NCI-H446 treated with DMSO at 0.1 percent for 48 hours (cell line): ENCODE measurements around the gene IL17F.
"Not testable (repeated sequence)": the region's sequence is repeated elsewhere in the genome, so short reads cannot be mapped to it uniquely, and the experiment has no call there.

Experiments used
- DNase-seq: peaks from one replicate; lab custom pipeline; 2025; lab: John Stamatoyannopoulos, UW

The IL17F gene

DNA sequence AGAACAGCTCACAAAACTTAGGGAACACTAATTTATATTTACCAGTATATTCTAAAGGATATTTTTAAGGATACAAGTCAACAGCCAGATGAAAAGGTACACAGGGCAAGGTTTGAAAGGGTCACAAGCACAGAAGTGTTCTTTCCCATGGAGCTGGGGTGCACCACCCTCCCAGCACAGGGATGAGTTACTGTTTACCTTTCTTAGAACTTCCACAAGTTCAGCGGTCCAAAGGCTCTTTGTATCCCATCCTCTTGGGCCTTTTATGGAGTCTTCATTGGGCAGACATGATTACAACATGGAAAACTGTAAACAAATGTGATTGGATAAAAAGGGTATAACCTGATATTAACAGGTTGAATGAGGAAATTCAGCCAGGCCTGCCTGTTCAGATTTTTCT lies 1.1 kb upstream of the IL17F start:
- no peak for DNase-seq

DNA sequence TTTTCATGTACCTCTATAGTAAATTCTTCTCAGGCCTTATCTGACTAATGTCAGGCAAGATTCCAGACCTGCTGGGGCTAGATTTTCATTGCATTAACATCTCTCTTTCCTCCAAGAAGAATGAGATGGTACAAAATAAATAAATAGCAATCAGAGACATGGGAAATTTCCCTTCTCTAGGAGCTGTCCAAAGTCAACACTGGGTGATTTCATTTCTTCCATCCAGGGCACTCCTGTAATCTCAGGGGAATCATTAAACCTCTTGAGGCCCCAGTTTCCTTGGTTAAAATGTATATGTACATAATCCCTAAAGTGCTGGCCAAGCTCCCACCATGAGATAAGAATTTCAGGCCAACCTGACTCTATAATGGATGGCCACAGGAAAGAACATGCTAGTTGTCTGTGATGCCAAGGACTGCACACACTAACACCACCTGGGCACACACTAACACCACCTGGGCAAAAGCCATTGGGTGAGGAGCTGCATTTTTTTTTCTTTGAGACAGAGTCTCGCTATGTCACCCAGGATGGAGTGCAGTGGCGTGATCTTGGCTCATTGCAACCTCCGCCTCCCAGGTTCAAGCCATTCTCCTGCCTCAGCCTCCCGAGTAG lies 912 bp downstream of the IL17F start:
- DNase-seq = no peak

DNA sequence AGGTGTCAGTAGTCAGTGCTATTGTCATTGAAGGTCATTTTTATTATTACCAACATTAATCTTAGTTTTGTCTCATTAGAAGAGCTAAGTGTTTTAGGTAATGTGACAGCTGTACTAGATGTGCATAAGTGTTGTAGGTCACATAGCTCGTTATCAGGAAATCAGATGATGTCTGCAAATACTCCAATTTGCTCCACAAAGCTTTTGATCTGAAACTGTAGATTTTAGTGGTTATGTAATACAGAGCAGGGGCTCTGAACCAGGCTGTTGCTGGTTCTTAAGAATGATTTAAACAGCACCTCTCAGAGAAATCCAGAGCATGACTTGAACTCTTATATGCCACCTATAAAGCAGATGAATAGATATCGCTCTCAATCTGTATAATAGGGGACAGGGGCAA lies 2.5 kb downstream of the IL17F start:
- no peak for DNase-seq

DNA sequence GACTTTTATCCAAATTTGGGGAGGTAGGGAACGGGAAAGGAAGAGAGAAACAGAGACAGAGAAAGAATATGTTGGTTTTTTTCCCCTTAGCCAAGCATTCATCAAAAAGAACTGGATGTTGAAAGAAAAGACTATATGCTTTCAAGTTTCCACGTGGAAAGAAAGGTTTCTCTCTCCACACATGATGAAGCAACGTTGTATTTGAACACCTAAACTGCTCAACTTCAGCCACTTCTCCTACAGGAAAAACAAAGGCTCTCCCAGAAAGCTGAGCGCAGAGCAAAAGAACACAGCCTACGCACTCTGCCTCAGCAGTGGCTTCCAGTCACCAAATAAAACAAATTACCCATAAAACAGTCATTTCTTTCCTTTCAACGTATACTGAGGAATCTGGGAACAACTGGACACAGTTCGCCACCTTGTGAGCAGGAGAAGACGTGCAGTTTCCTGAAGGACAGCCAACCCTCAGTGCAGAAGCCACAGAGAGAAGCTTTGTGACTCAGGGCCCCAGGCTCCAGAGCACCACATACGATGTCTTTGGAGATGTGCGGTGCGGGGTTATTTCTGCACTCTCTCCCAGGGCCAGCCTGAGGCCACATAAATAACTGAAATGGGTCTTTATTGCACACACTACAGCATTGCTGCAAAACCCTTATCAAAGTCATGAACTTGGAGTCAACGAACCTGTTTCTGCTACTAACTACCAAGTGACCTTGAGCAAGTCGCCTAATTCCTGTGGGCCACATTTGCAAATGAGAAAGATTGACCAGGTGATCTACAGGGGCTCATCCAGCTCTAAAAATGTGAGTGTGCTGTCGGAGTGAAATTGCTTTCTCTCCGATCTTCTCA lies 10.1 kb downstream of the IL17F start:
- peak; percentile 8 for DNase-seq

DNA sequence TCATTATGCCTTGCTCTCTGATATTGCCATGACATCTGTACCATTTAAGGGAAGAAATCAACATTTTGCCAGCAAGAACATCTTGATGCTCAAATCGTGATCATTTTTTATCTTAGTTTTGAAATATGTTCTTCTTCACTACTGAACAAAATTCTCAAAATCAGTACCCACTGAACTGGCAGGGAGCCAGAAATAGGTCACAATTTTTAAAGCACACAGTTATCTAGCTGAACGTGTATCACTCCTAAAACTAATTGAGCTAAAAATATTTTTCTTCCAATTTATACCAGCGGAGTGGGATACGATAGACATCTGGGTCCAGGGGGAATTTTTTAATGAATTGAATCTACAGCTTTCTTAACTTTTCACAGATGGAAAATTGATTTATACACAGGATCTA lies 11.3 kb downstream of the IL17F start:
- DNase-seq = no peak

DNA sequence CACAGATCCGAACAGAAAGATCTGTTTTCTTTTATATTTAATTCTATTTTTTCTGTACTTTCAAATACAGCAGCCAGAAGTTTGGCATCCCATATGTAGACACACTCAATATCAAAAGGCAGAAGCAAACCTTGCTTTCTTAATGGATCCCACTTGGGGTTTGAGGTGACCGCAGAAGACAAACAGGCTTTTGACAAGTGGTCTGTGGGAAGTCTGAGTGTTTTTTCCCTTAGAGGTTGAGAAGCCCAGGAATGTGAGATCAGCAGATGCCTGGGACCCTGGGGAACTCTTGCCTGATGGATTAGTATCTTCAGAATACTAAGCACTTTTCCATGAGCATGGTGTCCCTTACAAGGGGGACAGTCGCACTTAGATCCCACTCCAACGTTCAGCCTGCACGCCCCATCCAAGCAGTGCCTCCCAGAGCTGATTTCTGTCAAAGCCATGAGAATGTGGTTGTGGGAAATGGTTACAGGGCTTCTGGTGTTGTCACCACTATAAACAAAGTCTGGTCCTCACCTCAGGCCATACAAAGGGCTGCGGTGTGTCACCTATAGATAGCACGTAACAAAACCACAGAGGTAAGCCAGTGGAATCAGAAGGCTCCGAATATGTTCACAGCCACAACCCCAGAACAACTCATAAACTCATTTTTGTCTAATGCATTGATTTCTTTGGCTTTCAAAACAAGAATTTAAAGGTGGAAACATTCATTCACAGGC lies 12.7 kb downstream of the IL17F start:
- DNase-seq = no peak

DNA sequence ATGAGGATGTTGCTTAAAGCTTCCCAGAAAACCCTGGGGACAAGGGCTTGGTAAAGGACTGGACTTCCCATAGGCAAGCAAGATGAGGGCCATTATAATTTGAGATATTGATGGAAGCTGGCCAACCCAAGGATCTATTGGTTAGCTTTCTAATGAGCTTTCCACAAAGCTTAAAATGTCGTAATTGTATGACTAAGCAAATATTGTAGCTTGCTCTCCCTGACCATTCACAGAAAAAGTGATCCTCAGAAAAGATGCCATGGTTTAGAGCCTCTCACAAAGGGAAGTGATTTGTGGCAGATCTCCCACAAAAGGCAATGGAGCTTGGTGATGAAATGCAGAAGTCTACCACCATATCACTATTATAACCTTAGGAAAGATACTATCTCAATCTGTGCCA lies 13.6 kb downstream of the IL17F start:
- no peak for DNase-seq

DNA sequence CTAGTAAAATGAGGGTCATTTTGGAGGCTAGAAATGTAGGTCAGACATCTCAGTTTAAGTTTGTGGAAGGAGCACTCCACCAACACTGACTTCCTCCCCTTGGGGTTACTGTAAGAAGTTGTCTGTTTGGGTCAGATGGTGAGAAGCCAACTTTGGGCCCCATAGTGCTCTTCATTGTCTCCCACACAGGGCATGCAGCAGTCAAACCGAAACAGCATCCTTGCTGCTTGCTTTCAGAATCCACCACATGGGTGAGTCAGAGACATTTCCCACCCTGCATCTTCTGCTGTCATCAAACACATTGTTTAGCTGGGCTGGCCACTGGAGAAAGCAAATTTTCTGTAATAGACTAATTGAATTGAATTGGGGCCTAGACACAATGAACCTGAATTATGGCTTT lies 16.8 kb downstream of the IL17F start:
- DNase-seq = no peak

DNA sequence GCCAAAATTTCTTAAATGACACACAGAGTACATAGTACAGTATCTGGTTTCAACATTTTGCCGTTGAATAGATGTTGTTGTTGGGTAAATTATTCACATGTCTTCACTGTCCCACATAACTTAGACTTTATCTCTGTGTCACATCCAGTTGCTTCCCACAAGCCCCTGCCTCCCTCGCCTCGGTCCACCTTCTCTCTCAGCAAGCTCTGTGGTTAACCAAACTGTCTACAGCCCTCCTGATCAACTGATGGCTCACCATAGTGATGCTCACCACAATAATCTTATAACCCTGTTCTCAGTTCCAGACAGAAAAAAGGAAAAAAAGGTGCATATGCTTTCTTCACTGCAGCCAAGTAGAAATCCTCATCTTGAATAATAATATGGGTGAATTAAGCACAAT lies 23.0 kb downstream of the IL17F start:
- DNase-seq = no peak

DNA sequence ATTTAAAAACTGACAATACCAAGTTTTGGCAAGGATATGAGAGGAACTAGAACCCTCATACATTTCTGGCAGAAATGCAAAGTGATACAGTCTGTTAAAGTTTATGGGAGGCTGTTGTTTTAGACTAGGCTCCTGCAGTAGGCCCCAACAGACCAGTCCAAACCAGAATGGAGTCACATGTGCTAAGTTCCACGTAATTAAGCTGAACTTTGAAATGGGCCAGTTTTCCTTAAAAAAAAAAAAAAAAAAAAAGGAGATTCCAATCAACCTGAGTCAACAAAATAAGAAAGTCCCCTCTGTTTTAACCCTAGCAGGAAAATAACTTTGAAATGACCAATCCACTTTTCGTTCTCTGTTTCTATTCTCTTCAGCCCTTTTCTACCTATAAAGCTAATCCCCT lies 26.5 kb downstream of the IL17F start:
- DNase-seq = no peak

DNA sequence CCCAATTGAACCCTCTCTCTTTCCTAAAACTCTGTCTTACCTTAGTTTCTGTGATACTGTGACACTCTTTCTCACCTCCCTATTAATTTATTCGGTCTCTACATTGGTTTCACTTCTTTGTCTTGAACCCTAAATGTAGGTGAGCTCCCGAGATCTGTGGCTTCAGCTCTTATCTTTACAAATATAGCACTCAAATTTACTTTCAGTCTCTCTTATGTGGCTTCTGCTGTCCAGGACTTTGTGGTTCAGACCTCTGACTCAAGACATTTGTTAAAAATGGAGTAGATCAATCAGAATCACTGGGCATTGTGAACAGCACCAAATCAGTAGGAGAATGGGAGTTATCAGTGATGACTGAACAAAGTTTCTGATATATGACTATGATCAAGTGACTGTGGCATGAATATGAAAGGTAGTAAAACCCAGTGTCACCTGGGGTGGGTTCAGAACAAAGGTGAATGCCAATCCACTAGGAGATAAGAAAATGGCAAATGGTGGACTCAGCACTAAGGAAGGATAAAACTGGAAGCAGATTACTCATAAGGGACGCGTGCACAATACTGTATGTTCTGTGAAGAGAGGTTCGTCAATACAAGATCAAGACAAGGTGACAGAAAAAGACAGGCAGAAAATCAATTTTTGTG lies 27.2 kb downstream of the IL17F start:
- no peak for DNase-seq

DNA sequence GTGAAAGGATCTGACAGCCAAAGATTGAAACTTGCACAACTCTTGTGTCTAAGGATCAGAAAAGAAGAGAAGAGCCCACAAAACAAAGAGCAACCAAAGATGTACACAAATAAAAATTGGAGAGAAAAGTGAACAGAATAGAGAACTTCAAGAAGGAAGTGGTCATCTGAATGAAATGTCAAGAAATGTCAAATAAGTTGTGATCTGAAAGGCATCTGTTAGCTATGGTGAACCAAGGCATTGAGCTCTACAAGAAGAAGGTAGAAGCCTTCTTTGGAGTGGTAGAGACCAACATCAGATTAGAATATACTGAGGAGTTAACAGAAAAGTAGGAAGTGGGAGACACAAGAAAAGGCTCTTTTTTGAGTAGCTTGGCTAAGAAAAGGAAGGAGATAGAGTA lies 28.5 kb downstream of the IL17F start:
- no peak for DNase-seq

DNA sequence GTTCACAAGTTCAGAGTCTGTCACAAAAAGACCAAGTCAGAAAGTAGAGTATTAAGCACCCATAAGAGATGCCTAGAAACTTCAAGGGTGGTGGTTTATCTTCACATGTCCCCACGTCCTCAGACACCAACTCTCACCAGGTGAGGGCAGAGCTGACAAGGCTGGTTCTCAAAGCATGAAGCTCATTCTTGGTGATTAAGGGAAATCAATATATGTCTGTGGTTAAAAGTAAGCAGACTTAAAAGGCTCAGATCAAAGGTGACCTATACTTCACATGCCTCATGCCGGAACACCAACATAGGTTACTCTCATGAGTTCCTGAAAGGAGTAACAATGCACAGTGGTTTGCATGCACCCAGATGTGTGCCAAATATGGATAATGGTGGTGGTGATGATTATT lies 31.2 kb downstream of the IL17F start:
- DNase-seq = no peak

DNA sequence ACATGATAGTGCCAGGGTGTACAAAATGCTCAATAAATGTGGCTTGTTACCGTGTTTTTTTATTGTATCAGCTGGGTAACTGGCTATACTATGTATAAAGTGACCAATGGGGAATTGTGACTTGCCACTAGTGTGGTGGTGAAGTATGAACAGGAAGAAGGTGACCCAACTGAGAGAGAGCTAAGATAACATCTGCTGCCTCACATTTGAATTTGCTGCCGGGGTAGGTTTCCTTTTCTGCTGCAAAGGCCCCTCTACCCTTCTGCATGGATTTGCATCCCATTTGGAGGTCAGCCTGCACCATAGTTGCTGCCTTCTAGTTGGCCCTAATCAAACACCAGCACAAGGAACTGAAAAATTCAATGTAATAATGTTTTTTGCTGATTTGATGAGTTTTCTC lies 34.1 kb downstream of the IL17F start:
- no peak for DNase-seq

DNA sequence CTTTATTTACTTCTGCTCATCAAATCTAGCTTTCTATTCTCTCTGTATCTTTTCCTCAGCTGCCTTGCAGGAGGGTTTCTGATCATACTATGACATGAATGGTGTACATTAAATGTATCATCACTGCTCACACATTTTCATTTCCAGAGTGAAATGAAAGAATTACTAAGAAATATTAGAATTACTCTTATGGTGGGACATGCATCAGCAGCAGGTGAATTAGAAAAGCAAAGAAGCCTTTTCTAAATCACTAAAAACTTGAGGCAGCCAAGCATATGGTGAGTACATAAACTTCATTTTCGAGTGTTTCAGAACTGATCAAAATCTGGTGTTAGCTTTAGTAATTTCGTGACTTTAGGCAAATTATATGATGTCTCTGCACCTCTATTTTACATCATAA lies 34.5 kb downstream of the IL17F start:
- no peak for DNase-seq

DNA sequence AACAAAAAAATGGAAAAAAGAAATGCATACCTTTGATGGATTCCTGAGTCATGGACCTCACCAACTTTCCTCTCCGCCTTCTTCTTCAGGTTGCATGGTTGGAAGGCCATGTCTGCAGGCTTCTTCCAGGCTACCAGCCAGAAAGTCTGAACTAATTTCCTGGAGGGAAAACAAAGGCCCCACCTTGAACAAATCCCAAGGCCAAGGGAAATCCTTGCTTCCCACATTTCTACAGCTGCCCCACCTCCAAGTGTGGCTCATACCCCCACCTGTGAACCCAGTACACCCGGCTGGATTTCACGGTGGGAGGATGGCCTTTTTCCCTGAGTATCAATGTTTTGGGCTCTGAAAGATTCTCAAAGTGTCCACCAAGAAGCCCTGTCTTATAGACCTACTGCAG lies 35.7 kb downstream of the IL17F start:
- no peak for DNase-seq

DNA sequence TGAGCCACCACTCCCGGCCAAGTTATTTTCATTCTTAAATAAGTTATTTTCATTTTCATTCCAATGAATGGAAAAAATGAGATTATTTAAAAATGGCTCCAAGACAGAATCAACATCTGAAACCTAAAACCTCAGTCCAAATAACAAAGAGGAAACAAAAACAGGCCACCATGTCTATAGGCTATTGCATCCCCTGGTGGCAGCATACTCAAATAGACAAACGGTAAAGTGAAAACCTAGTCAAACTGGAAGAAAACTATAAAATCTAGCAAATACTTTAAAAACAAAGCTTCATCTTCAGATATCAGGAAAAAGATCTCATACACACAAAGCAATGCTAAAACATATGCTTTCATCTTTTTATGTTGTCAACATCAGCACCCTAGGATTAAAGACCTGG lies 37.2 kb downstream of the IL17F start:
- no peak for DNase-seq

DNA sequence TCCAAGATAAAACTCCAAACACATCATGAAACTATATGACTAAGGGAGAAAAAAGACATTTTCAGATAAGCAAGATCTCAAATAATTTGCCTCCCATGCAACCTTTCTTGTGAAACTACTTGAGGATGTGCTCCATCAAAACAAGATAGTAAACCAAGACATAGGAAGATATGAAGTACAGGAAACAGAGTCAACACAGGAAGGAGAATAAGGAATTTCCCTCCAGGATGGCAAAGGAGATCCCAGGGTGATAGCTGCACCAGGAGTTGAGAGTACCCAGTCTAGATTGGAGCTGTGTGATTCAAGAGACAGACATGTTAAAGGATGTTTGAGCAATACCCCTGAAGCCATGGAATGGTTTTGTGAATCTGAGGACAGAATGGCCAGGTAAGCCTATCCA lies 42.8 kb downstream of the IL17F start:
- no peak for DNase-seq

DNA sequence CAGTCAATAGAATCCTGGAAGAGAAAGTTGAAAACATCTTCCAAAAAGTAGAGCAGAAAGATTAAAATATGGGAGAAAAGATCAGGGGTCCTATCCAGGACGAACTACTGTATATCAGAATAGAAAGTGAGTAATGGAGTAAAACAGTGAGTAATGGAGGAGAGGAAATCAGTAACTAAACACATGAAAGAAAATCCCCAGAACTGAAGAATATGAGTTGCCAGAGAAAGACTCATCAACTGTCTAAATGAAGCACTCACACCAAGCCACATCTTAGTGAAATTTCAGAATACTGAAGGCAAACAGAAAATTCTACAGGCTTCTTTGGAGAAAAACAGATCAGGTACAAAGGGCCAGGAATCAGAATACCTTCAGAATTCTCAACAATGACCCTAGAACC lies 43.3 kb downstream of the IL17F start:
- DNase-seq = no peak

DNA sequence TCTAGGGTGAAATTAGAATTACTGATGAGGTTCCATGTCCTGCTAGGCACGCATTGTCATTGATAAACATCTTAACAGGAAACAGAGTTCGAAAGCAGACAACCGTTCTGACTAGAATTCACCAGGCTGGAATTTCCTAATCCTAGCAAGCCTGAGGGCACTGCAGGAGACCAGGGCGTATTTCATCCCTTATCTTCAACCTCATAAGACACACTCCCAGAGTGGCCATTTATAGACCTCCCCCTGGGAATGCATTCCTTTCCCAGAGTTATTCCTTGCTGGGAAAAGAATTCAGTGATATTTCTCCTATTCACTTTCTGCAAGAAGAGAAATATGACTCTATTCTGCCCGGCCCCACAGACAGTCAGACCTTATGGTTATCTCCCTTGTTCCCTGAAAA lies 44.2 kb downstream of the IL17F start:
- DNase-seq = not testable (repeated sequence)

DNA sequence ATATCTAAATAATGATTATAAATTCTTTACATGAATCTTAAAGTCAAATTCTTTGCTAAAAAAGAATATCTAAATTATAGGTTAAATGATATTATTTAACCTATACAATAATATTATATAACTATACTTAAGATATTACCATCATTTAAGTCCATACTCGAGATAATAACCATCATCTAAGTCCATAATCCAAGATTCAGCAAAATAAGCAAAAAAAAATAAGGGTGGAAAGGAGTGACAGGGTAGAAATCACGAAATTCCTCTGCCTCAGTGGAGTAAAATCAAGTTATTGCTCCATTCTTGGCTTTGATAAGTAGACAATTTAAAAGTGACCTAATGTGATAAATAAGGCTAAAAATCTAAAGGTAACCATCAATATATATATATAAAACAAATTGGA lies 48.4 kb downstream of the IL17F start:
- DNase-seq = no peak

DNA sequence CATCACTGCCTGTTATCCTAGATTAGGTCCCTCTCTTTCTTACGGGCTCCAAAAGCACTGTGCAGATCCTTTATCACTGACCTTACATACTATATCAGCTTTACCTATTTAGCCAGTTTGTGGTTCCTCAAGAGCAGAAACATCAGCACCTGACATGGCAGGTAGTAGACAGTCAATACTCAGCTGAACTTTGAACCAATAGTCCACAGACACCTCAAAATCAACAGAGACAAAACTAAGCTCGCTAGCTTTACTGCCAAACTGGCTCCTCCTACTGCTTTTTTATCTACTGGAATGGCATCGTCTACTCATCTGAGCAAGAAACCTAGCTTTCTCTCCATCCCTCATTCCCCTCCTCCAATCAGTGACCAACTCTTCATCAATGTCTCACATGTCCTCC lies 52.5 kb downstream of the IL17F start:
- no peak for DNase-seq

DNA sequence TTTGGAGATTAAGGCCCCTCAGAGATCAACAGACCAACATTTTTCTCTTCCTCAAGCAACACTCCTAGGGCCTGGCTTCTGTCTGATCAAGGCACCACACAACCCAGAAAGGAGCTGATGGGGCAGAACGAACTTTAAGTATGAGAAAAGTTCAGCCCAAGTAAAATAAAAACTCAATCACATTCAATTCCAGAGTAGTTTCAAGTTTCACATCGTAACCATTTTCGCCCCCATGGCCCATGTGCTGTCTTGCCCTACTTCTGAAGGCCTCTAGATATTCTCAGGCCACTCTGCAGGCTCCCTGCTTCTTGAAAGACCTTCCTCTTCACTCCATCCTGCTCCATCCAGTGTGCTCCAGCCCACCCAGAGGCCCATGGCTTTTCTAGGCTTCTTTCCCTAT lies 53.9 kb downstream of the IL17F start:
- DNase-seq = no peak
